ENCODE measurements around the gene INTS4.
"Not testable (repeated sequence)": the region's sequence is repeated elsewhere in the genome, so short reads cannot be mapped to it uniquely, and the experiment has no call there.

GRCh38 chr11:77894949-77895348, 99.5 kb downstream of the INTS4 start:
- not testable (repeated sequence) for TF ChIP-seq POLR2A (IDR thresholded peaks at IDR 0.05; ENCODE audit: low read depth, low read length); TAF1 (IDR thresholded peaks at IDR 0.05; ENCODE audit: borderline replicate concordance, low read depth, low read length)
